Adrenal gland (tissue), 5 donors: ENCODE data around the gene PAXIP1.

Experiments
- CTCF ChIP-seq, 6 experiments: fragments of 450-650 bp in 4 of 6; fragments of 200-600 bp in 2 of 6; sonication (generic) in 1 of 6; IDR thresholded peaks; 1 replicate in 5 of 6; 2 replicates in 1 of 6; pipeline versions ENCODE4 v1.5.1 to v1.8.0; 2016 to 2021; ENCODE audit warnings: antibody characterized with exemption in 6 of 6, mild to moderate bottlenecking in 2 of 6, moderate library complexity in 1 of 6
- POLR2A ChIP-seq, 2 donors: fragments of 450-650 bp; IDR thresholded peaks; one replicate each; pipeline ENCODE4 v1.6.1; 2017; ENCODE audit warnings: antibody characterized with exemption in 2 of 2, mild to moderate bottlenecking in 2 of 2, moderate library complexity in 1 of 2
- donor health status: DM: no; HTN: no; CAD: no.

- TF ChIP-seq CTCF (IDR thresholded peaks at IDR 0.05) (no peak), POLR2A (IDR thresholded peaks at IDR 0.05) (no peak)
Observed at GRCh38 chr7:154899862-154900261, 103.1 kb downstream of the PAXIP1 start.
